ENCODE measurements around the gene OR8D4. TPM values are rescaled to one million over a fixed set of nuclear protein-coding genes. Genes with fewer than 3 reads are reported as not detected.

The OR8D4 gene
- polyA plus RNA-seq (not detected in 2 replicates), polyA minus RNA-seq (0.49 TPM in 1 of 2 replicates, not detected in the other)

GRCh38 chr11:123901867-123902266 lies at the start of gene OR8D4:
Gene OR8D4 (plus strand): TSS chr11:123902167. CDS start chr11:123906432, 4,265 bp downstream.
- H3K4me2 ChIP-seq (ENCODE audit: low read length), result no peak within 1 kb of the TSS
- no peaks in the 10 kb centered on the region for H3K79me2 ChIP-seq (replicated peaks; ENCODE audit: insufficient read depth, low read length)
- no peaks in the 10 kb centered on the region for H3K9me3 ChIP-seq (ENCODE audit: low read length)
- H3K4me3 ChIP-seq (ENCODE audit: low read length), result no peak within 1 kb of the TSS
- no peak within 1 kb of the TSS for H3K27ac ChIP-seq (ENCODE audit: low read length)
- H4K20me1 ChIP-seq (ENCODE audit: insufficient read depth), result no peaks in the 10 kb centered on the region
- H3F3A ChIP-seq (ENCODE audit: insufficient read depth, low read length, poor library complexity, severe bottlenecking), result no peaks in the 10 kb centered on the region
- no peaks in the 10 kb centered on the region for H3K27me3 ChIP-seq (ENCODE audit: insufficient read depth, low read depth, low read length)
- no peaks in the 10 kb centered on the region for H3K9me2 ChIP-seq (ENCODE audit: insufficient read depth, low read length)
- TF ChIP-seq EP300 (conservative IDR thresholded peaks at IDR 0.05; ENCODE audit: poor library complexity, severe bottlenecking) (no peak), MXI1 (conservative IDR thresholded peaks at IDR 0.05; ENCODE audit: poor library complexity, severe bottlenecking) (no peak)
- no peak within 1 kb of the TSS for H3K9ac ChIP-seq (ENCODE audit: low read length)
- H3K36me3 ChIP-seq (ENCODE audit: insufficient read depth, low read length), result no peaks in the 10 kb centered on the region
- no peak within 1 kb of the TSS for H2AFZ ChIP-seq (ENCODE audit: low read depth, low read length)

- H3K9ac ChIP-seq (ENCODE audit: low read length), result no peak overlapping the region
- H3K9me3 ChIP-seq (ENCODE audit: low read length), result no peaks in the 10 kb centered on the region
- H3F3A ChIP-seq (ENCODE audit: insufficient read depth, low read length, poor library complexity, severe bottlenecking), result no peaks in the 10 kb centered on the region
- H3K27ac ChIP-seq (ENCODE audit: low read length), result no peak overlapping the region
- TF ChIP-seq RAD21 (conservative IDR thresholded peaks at IDR 0.05) (no peak), TAF1 (IDR thresholded peaks at IDR 0.05; ENCODE audit: low read depth) (no peak), SMC3 (conservative IDR thresholded peaks at IDR 0.05; ENCODE audit: poor library complexity) (no peak), POLR2AphosphoS5 (IDR thresholded peaks at IDR 0.05) (no peak), EP300 (conservative IDR thresholded peaks at IDR 0.05; ENCODE audit: poor library complexity, severe bottlenecking) (no peak), EZH2 (IDR thresholded peaks at IDR 0.05; ENCODE audit: borderline replicate concordance, insufficient read depth, low read length, poor library complexity, severe bottlenecking) (no peak), CTCF (IDR thresholded peaks at IDR 0.05; ENCODE audit: poor library complexity, severe bottlenecking) (no peak), MXI1 (conservative IDR thresholded peaks at IDR 0.05; ENCODE audit: poor library complexity, severe bottlenecking) (no peak)
- H3K27me3 ChIP-seq (ENCODE audit: insufficient read depth, low read depth, low read length), result no peaks in the 10 kb centered on the region
- H3K36me3 ChIP-seq (ENCODE audit: insufficient read depth, low read length), result no peaks in the 10 kb centered on the region
- no peaks in the 10 kb centered on the region for H3K79me2 ChIP-seq (replicated peaks; ENCODE audit: insufficient read depth, low read length)
- H4K20me1 ChIP-seq (ENCODE audit: insufficient read depth), result no peaks in the 10 kb centered on the region
- no peaks in the 10 kb centered on the region for H3K9me2 ChIP-seq (ENCODE audit: insufficient read depth, low read length)
- no peak overlapping the region for H3K4me3 ChIP-seq (ENCODE audit: low read length)
- H2AFZ ChIP-seq (ENCODE audit: low read depth, low read length), result no peak overlapping the region
- no peak overlapping the region for H3K4me2 ChIP-seq (ENCODE audit: low read length)
These were observed 49.6 kb upstream of the OR8D4 start for GRCh38 chr11:123852321-123852720.

- no peak overlapping the region for H2AFZ ChIP-seq (ENCODE audit: low read depth, low read length)
These were observed 48.9 kb upstream of the OR8D4 start for GRCh38 chr11:123853038-123853437.

More at GRCh38 chr11:123853038-123853437, 48.9 kb upstream of the OR8D4 start:
- TF ChIP-seq EP300 (conservative IDR thresholded peaks at IDR 0.05; ENCODE audit: poor library complexity, severe bottlenecking) (no peak), MXI1 (conservative IDR thresholded peaks at IDR 0.05; ENCODE audit: poor library complexity, severe bottlenecking) (no peak), CTCF (IDR thresholded peaks at IDR 0.05; ENCODE audit: poor library complexity, severe bottlenecking) (no peak), REST (IDR thresholded peaks at IDR 0.05; ENCODE audit: borderline replicate concordance) (no peak), SMC3 (conservative IDR thresholded peaks at IDR 0.05; ENCODE audit: poor library complexity) (no peak), POLR2AphosphoS5 (IDR thresholded peaks at IDR 0.05) (no peak), EZH2 (IDR thresholded peaks at IDR 0.05; ENCODE audit: borderline replicate concordance, insufficient read depth, low read length, poor library complexity, severe bottlenecking) (no peak), TAF1 (IDR thresholded peaks at IDR 0.05; ENCODE audit: low read depth) (no peak), RAD21 (conservative IDR thresholded peaks at IDR 0.05) (no peak)
- Histone ChIP-seq H4K20me1 (ENCODE audit: insufficient read depth) (no peaks in the 10 kb centered on the region), H3K9me3 (ENCODE audit: low read length) (no peaks in the 10 kb centered on the region), H3K4me3 (ENCODE audit: low read length) (no peak overlapping the region), H3K4me2 (ENCODE audit: low read length) (no peak overlapping the region), H3K79me2 (replicated peaks; ENCODE audit: insufficient read depth, low read length) (no peaks in the 10 kb centered on the region), H3F3A (ENCODE audit: insufficient read depth, low read length, poor library complexity, severe bottlenecking) (no peaks in the 10 kb centered on the region), H3K36me3 (ENCODE audit: insufficient read depth, low read length) (no peaks in the 10 kb centered on the region), H3K27ac (ENCODE audit: low read length) (no peak overlapping the region), H3K9me2 (ENCODE audit: insufficient read depth, low read length) (no peaks in the 10 kb centered on the region), H3K27me3 (ENCODE audit: insufficient read depth, low read depth, low read length) (no peaks in the 10 kb centered on the region), H3K9ac (ENCODE audit: low read length) (no peak overlapping the region)

Measured in neural cell (in vitro differentiated cells).